Measurements from ENCODE around the gene UGT1A9. TPM values are rescaled to one million over a fixed set of nuclear protein-coding genes. Genes with fewer than 3 reads are reported as not detected.
A peak's percentile ranks its signal among the peaks of the same experiment; 100 is the strongest.
"Not testable (repeated sequence)": the region's sequence is repeated elsewhere in the genome, so short reads cannot be mapped to it uniquely, and the experiment has no call there.

Gene UGT1A9
- total and polyA plus RNA-seq, 2 experiments from 2014 or later, result not detected

- H3K27ac ChIP-seq, result no peak overlapping the region
- no peaks in the 10 kb centered on the region for H3K9me2 ChIP-seq (ENCODE audit: insufficient read depth)
- no peak for DNase-seq
- no peak overlapping the region for H3K4me2 ChIP-seq (ENCODE audit: unreplicated experiment)
- H2AFZ ChIP-seq, result no peak overlapping the region
- H3K36me3 ChIP-seq (ENCODE audit: low read depth), result no peaks in the 10 kb centered on the region
- H3F3A ChIP-seq (ENCODE audit: insufficient read depth), result no peaks in the 10 kb centered on the region
- no peaks in the 10 kb centered on the region for H3K9me3 ChIP-seq (ENCODE audit: low read depth)
- H3K9ac ChIP-seq, result no peak overlapping the region
- H3K4me3 ChIP-seq, result no peak overlapping the region
- no peaks in the 10 kb centered on the region for H3K79me2 ChIP-seq (ENCODE audit: insufficient read depth)
- H4K20me1 ChIP-seq (ENCODE audit: insufficient read depth), result no peaks in the 10 kb centered on the region
- TF ChIP-seq EZH2 (IDR thresholded peaks at IDR 0.05; ENCODE audit: insufficient read depth, poor library complexity, severe bottlenecking), result no peak
- TF ChIP-seq EZH2phosphoT487 (IDR thresholded peaks at IDR 0.05; ENCODE audit: insufficient read depth, low read depth), result no peak
- no peaks in the 10 kb centered on the region for H3K4me1 ChIP-seq (ENCODE audit: insufficient read depth)
- in situ Hi-C loops (cut with MboI), result no loop called here
- no peaks in the 10 kb centered on the region; the same call in 1 of the 2 replicates for H3K27me3 ChIP-seq (replicated peaks; ENCODE audit: insufficient read depth)
Observed at GRCh38 chr2:233639860-233640259, 31.8 kb upstream of the UGT1A9 start.

GRCh38 chr2:233643128-233643527 lies 28.6 kb upstream of the UGT1A9 start:
- Histone ChIP-seq H3F3A (ENCODE audit: insufficient read depth) (no peaks in the 10 kb centered on the region), H3K27ac (no peak overlapping the region), H3K4me3 (no peak overlapping the region), H3K79me2 (ENCODE audit: insufficient read depth) (no peaks in the 10 kb centered on the region), H3K36me3 (ENCODE audit: low read depth) (no peaks in the 10 kb centered on the region), H4K20me1 (ENCODE audit: insufficient read depth) (no peaks in the 10 kb centered on the region), H3K4me1 (ENCODE audit: insufficient read depth) (no peaks in the 10 kb centered on the region), H3K9me3 (ENCODE audit: low read depth) (no peaks in the 10 kb centered on the region), H3K4me2 (ENCODE audit: unreplicated experiment) (no peak overlapping the region), H2AFZ (no peak overlapping the region), H3K9ac (no peak overlapping the region), H3K9me2 (ENCODE audit: insufficient read depth) (no peaks in the 10 kb centered on the region), H3K27me3 (replicated peaks; ENCODE audit: insufficient read depth) (no peaks in the 10 kb centered on the region)
- in situ Hi-C loops (cut with MboI), result no loop called here
- TF ChIP-seq EZH2 (IDR thresholded peaks at IDR 0.05; ENCODE audit: insufficient read depth, poor library complexity, severe bottlenecking) (no peak), EZH2phosphoT487 (IDR thresholded peaks at IDR 0.05; ENCODE audit: insufficient read depth, low read depth) (no peak)
- 45 to 59% methylated on average over 1 of the region's 1 CpG for WGBS, 2 experiments (ENCODE audit: low coverage in 1 of 2, low lambda C conversion rate in 2 of 2, missing lambda C conversion rate in 2 of 2)
- DNase-seq, result peak; percentile 1

DNA sequence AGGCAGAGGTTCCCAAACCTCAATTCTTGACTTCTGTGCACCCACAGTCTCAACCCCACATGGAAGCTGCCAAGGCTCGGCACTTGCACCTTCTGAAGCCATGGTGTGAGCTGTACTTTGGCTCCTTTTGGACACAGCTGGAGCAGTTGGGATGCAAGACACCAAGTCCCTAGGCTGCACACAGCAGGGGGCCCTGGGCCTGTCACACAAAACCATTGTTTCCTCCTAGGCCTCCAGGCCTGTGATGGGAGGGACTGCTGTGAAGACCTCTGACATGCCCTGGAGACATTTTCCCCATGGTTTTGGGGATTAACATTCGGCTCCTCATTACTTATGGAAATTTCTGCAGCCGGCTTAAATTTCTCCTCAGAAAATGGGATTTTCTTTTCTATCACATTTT lies 25.7 kb upstream of the UGT1A9 start:
- H3K27ac ChIP-seq; H3K4me1 ChIP-seq (ENCODE audit: insufficient read depth); H3F3A ChIP-seq (ENCODE audit: insufficient read depth); in situ Hi-C loops (cut with MboI); H3K4me3 ChIP-seq; DNase-seq; H3K27me3 ChIP-seq (replicated peaks; ENCODE audit: insufficient read depth); H3K9me3 ChIP-seq (ENCODE audit: low read depth); H2AFZ ChIP-seq; H3K79me2 ChIP-seq (ENCODE audit: insufficient read depth); H3K4me2 ChIP-seq (ENCODE audit: unreplicated experiment); H3K9ac ChIP-seq; H3K36me3 ChIP-seq (ENCODE audit: low read depth); H3K9me2 ChIP-seq (ENCODE audit: insufficient read depth); H4K20me1 ChIP-seq (ENCODE audit: insufficient read depth): not testable (repeated sequence)
- WGBS, 2 experiments (ENCODE audit: low coverage in 1 of 2, low lambda C conversion rate in 2 of 2, missing lambda C conversion rate in 2 of 2), result 11 to 19% methylated on average over 3 of the region's 3 CpGs

- H3K79me2 ChIP-seq (ENCODE audit: insufficient read depth), result no peaks in the 10 kb centered on the region
Observed at GRCh38 chr2:233650981-233651380, 20.7 kb upstream of the UGT1A9 start.

DNA sequence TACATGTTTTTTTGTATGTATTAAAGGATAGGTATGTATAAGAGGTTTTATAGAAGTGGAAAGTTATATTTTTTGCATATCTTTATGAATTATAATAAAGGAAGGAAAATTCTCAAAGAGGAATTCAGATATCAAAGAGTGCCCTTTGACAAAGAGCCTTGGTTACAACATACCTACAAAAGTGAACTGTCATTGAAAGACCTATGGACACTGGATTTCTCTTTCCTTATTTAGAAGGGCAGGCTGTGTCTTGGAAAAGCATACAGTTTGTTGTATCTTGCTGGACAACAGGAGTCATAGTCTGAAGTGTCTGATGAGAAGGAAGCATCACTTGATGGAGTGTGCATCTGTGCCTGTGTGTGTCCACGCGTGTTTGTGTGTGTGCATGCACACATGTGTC lies 20.3 kb upstream of the UGT1A9 start:
- no peak overlapping the region for H3K4me3 ChIP-seq
- in situ Hi-C loops (cut with MboI), result no loop called here
- H3K79me2 ChIP-seq (ENCODE audit: insufficient read depth), result no peaks in the 10 kb centered on the region
- no peak overlapping the region for H3K4me2 ChIP-seq (ENCODE audit: unreplicated experiment)
- H3K36me3 ChIP-seq (ENCODE audit: low read depth), result no peaks in the 10 kb centered on the region
- no peaks in the 10 kb centered on the region for H4K20me1 ChIP-seq (ENCODE audit: insufficient read depth)
- no peaks in the 10 kb centered on the region for H3K9me3 ChIP-seq (ENCODE audit: low read depth)
- no peak overlapping the region for H2AFZ ChIP-seq
- peaks cover 11% of the 10 kb centered on the region; the same call in 1 of the 2 replicates for H3K27me3 ChIP-seq (replicated peaks; ENCODE audit: insufficient read depth)
- TF ChIP-seq EZH2phosphoT487 (IDR thresholded peaks at IDR 0.05; ENCODE audit: insufficient read depth, low read depth) (no peak), EZH2 (IDR thresholded peaks at IDR 0.05; ENCODE audit: insufficient read depth, poor library complexity, severe bottlenecking) (no peak)
- no peak for DNase-seq
- H3K4me1 ChIP-seq (ENCODE audit: insufficient read depth), result no peaks in the 10 kb centered on the region
- H3F3A ChIP-seq (ENCODE audit: insufficient read depth), result no peaks in the 10 kb centered on the region
- no peaks in the 10 kb centered on the region for H3K9me2 ChIP-seq (ENCODE audit: insufficient read depth)
- no peak overlapping the region for H3K27ac ChIP-seq
- 48 to 65% methylated on average over 2 of the region's 2 CpGs for WGBS, 2 experiments (ENCODE audit: low coverage in 1 of 2, low lambda C conversion rate in 2 of 2, missing lambda C conversion rate in 2 of 2)
- H3K9ac ChIP-seq, result no peak overlapping the region

More at GRCh38 chr2:233650981-233651380, 20.7 kb upstream of the UGT1A9 start:
- Histone ChIP-seq H4K20me1 (ENCODE audit: insufficient read depth) (no peaks in the 10 kb centered on the region), H3K4me2 (ENCODE audit: unreplicated experiment) (no peak overlapping the region), H3K36me3 (ENCODE audit: low read depth) (no peaks in the 10 kb centered on the region), H3F3A (ENCODE audit: insufficient read depth) (no peaks in the 10 kb centered on the region), H3K27me3 (replicated peaks; ENCODE audit: insufficient read depth) (peaks cover 11% of the 10 kb centered on the region; the same call in 1 of the 2 replicates), H3K4me3 (no peak overlapping the region), H2AFZ (no peak overlapping the region), H3K9ac (no peak overlapping the region), H3K4me1 (ENCODE audit: insufficient read depth) (no peaks in the 10 kb centered on the region), H3K27ac (no peak overlapping the region), H3K9me2 (ENCODE audit: insufficient read depth) (no peaks in the 10 kb centered on the region), H3K9me3 (ENCODE audit: low read depth) (no peaks in the 10 kb centered on the region)
- TF ChIP-seq EZH2phosphoT487 (IDR thresholded peaks at IDR 0.05; ENCODE audit: insufficient read depth, low read depth) (no peak), EZH2 (IDR thresholded peaks at IDR 0.05; ENCODE audit: insufficient read depth, poor library complexity, severe bottlenecking) (no peak)
- DNase-seq, result no peak
- WGBS, 2 experiments (ENCODE audit: low coverage in 1 of 2, low lambda C conversion rate in 2 of 2, missing lambda C conversion rate in 2 of 2), result 26 to 32% methylated on average over 4 of the region's 4 CpGs
- in situ Hi-C loops (cut with MboI), result no loop called here
